Activated T-helper 17 cell treated with anti-CD3 and anti-CD28 coated beads, Interleukin-2, amount 50 U/mL, for 72 hours (primary cell): Measurements from ENCODE around the gene DPF1. TPM values are rescaled to one million over a fixed set of nuclear protein-coding genes. Genes with fewer than 3 reads are reported as not detected.

ENCODE experiments used
- ATAC-seq: fragments of 150-1000 bp; cut with Tn5 transposase; replicated peaks from 2 replicates; pipeline ENCODE4 v1.10.0; 2021; ENCODE audit warnings: mild to moderate bottlenecking, moderate library complexity
- H3K27ac Mint-ChIP-seq: one replicate; pipeline ENCODE4 v1.8.0; 2022; ENCODE audit warnings: mixed read lengths
- H3K27me3 Mint-ChIP-seq: one replicate; pipeline ENCODE4 v1.8.0; 2022; ENCODE audit warnings: mixed read lengths
- H3K36me3 Mint-ChIP-seq: one replicate; pipeline ENCODE4 v1.8.0; 2022; ENCODE audit warnings: low read depth, mild to moderate bottlenecking, mixed read lengths
- H3K4me1 Mint-ChIP-seq: one replicate; pipeline ENCODE4 v1.8.0; 2022; ENCODE audit warnings: mixed read lengths
- H3K4me3 Mint-ChIP-seq: one replicate; pipeline ENCODE4 v1.8.0; 2022; ENCODE audit warnings: mild to moderate bottlenecking, mixed read lengths
- H3K9me3 Mint-ChIP-seq: one replicate; pipeline ENCODE4 v1.8.0; 2022; ENCODE audit warnings: mixed read lengths
- total RNA-seq, 2 donors: library from RNA; stranded (reverse); gene quantifications; one replicate each; pipeline ENCODE4 v1.2.3, GENCODE V29; 2022

The DPF1 gene
- total RNA-seq, 2 donors from 2014 or later: 1.1 TPM; not detected in 1

GRCh38 chr19:38255383-38256014 lies 31.5 kb upstream of the DPF1 start:
- Mint-ChIP-seq H3K36me3 (no peaks in the 10 kb centered on the region), H3K9me3 (no peaks in the 10 kb centered on the region), H3K27ac (no peak overlapping the region), H3K27me3 (peaks cover 25% of the 10 kb centered on the region), H3K4me1 (no peaks in the 10 kb centered on the region), H3K4me3 (no peak overlapping the region)
- ATAC-seq: no peak

GRCh38 chr19:38253788-38254187 lies 29.8 kb upstream of the DPF1 start:
- Mint-ChIP-seq H3K36me3 (no peaks in the 10 kb centered on the region), H3K4me1 (no peaks in the 10 kb centered on the region), H3K9me3 (no peaks in the 10 kb centered on the region), H3K27ac (no peak overlapping the region), H3K27me3 (peaks cover 23% of the 10 kb centered on the region), H3K4me3 (no peak overlapping the region)
- ATAC-seq: no peak

GRCh38 chr19:38252941-38253691 lies 29.1 kb upstream of the DPF1 start:
- H3K9me3 Mint-ChIP-seq: no peaks in the 10 kb centered on the region
- no peak overlapping the region for H3K4me3 Mint-ChIP-seq
- H3K36me3 Mint-ChIP-seq: no peaks in the 10 kb centered on the region
- no peaks in the 10 kb centered on the region for H3K4me1 Mint-ChIP-seq
- ATAC-seq: no peak
- peaks cover 22% of the 10 kb centered on the region for H3K27me3 Mint-ChIP-seq
- H3K27ac Mint-ChIP-seq: no peak overlapping the region

- Mint-ChIP-seq H3K4me3 (no peak overlapping the region), H3K4me1 (no peaks in the 10 kb centered on the region), H3K27me3 (peaks cover 18% of the 10 kb centered on the region), H3K36me3 (no peaks in the 10 kb centered on the region), H3K9me3 (no peaks in the 10 kb centered on the region), H3K27ac (no peak overlapping the region)
- ATAC-seq: no peak
Observed at GRCh38 chr19:38252385-38252784, 28.4 kb upstream of the DPF1 start.

- no peaks in the 10 kb centered on the region for H3K4me1 Mint-ChIP-seq
- H3K4me3 Mint-ChIP-seq: no peak overlapping the region
- no peak overlapping the region for H3K27ac Mint-ChIP-seq
- peaks cover 13% of the 10 kb centered on the region for H3K27me3 Mint-ChIP-seq
- H3K36me3 Mint-ChIP-seq: no peaks in the 10 kb centered on the region
- H3K9me3 Mint-ChIP-seq: no peaks in the 10 kb centered on the region
- no peak for ATAC-seq
Observed at GRCh38 chr19:38251564-38252051, 27.6 kb upstream of the DPF1 start.

GRCh38 chr19:38250821-38251563 lies 27.0 kb upstream of the DPF1 start:
- no peaks in the 10 kb centered on the region for H3K36me3 Mint-ChIP-seq
- H3K27ac Mint-ChIP-seq: no peak overlapping the region
- peaks cover 12% of the 10 kb centered on the region for H3K27me3 Mint-ChIP-seq
- no peak overlapping the region for H3K4me3 Mint-ChIP-seq
- H3K4me1 Mint-ChIP-seq: no peaks in the 10 kb centered on the region
- ATAC-seq: no peak
- H3K9me3 Mint-ChIP-seq: no peaks in the 10 kb centered on the region

- Mint-ChIP-seq H3K4me3 (no peak overlapping the region), H3K9me3 (no peaks in the 10 kb centered on the region), H3K36me3 (no peaks in the 10 kb centered on the region), H3K27me3 (peaks cover 8% of the 10 kb centered on the region), H3K4me1 (no peaks in the 10 kb centered on the region), H3K27ac (no peak overlapping the region)
- no peak for ATAC-seq
Observed at GRCh38 chr19:38250428-38250820, 26.4 kb upstream of the DPF1 start.

- Mint-ChIP-seq H3K9me3 (no peaks in the 10 kb centered on the region), H3K4me3 (no peak overlapping the region), H3K27me3 (peaks cover 7% of the 10 kb centered on the region), H3K27ac (no peak overlapping the region), H3K4me1 (peaks cover 5% of the 10 kb centered on the region), H3K36me3 (no peaks in the 10 kb centered on the region)
- no peak for ATAC-seq
Observed at GRCh38 chr19:38248421-38248820, 24.4 kb upstream of the DPF1 start.

GRCh38 chr19:38247734-38248268 lies 23.8 kb upstream of the DPF1 start:
- no peaks in the 10 kb centered on the region for H3K9me3 Mint-ChIP-seq
- ATAC-seq: no peak
- peaks cover 5% of the 10 kb centered on the region for H3K4me1 Mint-ChIP-seq

GRCh38 chr19:38247126-38247525 lies 23.1 kb upstream of the DPF1 start:
- ATAC-seq: no peak
- no peaks in the 10 kb centered on the region for H3K36me3 Mint-ChIP-seq
- no peak overlapping the region for H3K27ac Mint-ChIP-seq
- H3K9me3 Mint-ChIP-seq: no peaks in the 10 kb centered on the region
- H3K27me3 Mint-ChIP-seq: peaks cover 7% of the 10 kb centered on the region
- peaks cover 5% of the 10 kb centered on the region for H3K4me1 Mint-ChIP-seq
- H3K4me3 Mint-ChIP-seq: no peak overlapping the region

More at GRCh38 chr19:38247734-38248268, 23.8 kb upstream of the DPF1 start:
- Mint-ChIP-seq H3K27ac (no peak overlapping the region), H3K4me3 (no peak overlapping the region), H3K27me3 (peaks cover 7% of the 10 kb centered on the region), H3K36me3 (no peaks in the 10 kb centered on the region)

- no peaks in the 10 kb centered on the region for H3K9me3 Mint-ChIP-seq
- ATAC-seq: no peak
Observed at GRCh38 chr19:38245826-38246498, 21.9 kb upstream of the DPF1 start.

GRCh38 chr19:38243279-38243673 lies 19.3 kb upstream of the DPF1 start:
- Mint-ChIP-seq H3K9me3 (no peaks in the 10 kb centered on the region), H3K36me3 (no peaks in the 10 kb centered on the region), H3K27me3 (peaks cover 8% of the 10 kb centered on the region), H3K4me3 (peak overlapping the region; percentile 63), H3K4me1 (peaks cover 5% of the 10 kb centered on the region), H3K27ac (peak overlapping the region; percentile 59)
- no peak for ATAC-seq

More at GRCh38 chr19:38245826-38246498, 21.9 kb upstream of the DPF1 start:
- Mint-ChIP-seq H3K4me1 (peaks cover 5% of the 10 kb centered on the region), H3K27me3 (peaks cover 3% of the 10 kb centered on the region), H3K36me3 (no peaks in the 10 kb centered on the region), H3K27ac (no peak overlapping the region), H3K4me3 (no peak overlapping the region)

GRCh38 chr19:38239816-38240215 lies 15.8 kb upstream of the DPF1 start:
- H3K27ac Mint-ChIP-seq: no peak overlapping the region

GRCh38 chr19:38234615-38235014 lies 10.6 kb upstream of the DPF1 start:
- no peak for ATAC-seq
- Mint-ChIP-seq H3K4me1 (no peaks in the 10 kb centered on the region), H3K4me3 (no peak overlapping the region), H3K27ac (no peak overlapping the region), H3K36me3 (no peaks in the 10 kb centered on the region), H3K9me3 (no peaks in the 10 kb centered on the region), H3K27me3 (peaks cover 25% of the 10 kb centered on the region)

More at GRCh38 chr19:38239816-38240215, 15.8 kb upstream of the DPF1 start:
- no peaks in the 10 kb centered on the region for H3K9me3 Mint-ChIP-seq
- no peaks in the 10 kb centered on the region for H3K36me3 Mint-ChIP-seq
- ATAC-seq: no peak
- peaks cover 5% of the 10 kb centered on the region for H3K4me1 Mint-ChIP-seq
- H3K27me3 Mint-ChIP-seq: peaks cover 11% of the 10 kb centered on the region
- no peak overlapping the region for H3K4me3 Mint-ChIP-seq
